ENCODE results near the gene GRAMD1B. TPM values are rescaled to one million over a fixed set of nuclear protein-coding genes. Genes with fewer than 3 reads are reported as not detected.
A peak's percentile ranks its signal among the peaks of the same experiment; 100 is the strongest.

Gene GRAMD1B
- total RNA-seq, 1 experiment from 2014 or later = 1.2 TPM

DNA sequence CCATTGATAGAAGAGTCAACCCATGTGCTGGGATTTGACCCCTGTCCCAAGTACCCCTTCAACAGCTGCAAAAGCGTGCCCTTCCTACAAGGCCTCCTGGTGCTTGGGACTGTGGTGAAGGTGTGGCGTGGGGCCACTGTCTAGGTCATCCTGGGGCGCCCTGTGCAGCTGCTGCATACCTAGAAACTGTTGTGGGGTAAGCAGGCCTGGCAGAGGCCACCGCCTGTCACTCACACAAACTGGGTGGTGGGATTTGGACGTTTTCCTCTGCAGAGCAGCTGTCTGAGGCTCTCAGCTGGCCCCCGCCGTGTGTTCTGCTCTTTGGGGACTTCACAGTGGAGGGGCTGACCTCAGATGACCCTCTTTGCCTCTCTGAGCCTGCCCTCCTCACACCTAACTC, 154.7 kb downstream of the GRAMD1B start:
- intact Hi-C loops (cut with micrococcal nuclease; ENCODE audit: unreplicated experiment) = loop anchor here (10.0 kb wide), 1 partner anchor 230 kb away; no protein-coding TSS in a partner anchor
- H3K36me3 ChIP-seq (ENCODE audit: control insufficient read depth, insufficient read depth, low read length) = no peaks in the 10 kb centered on the region
- H3K4me3 ChIP-seq (ENCODE audit: low read depth, low read length) = no peak overlapping the region
- peaks cover 43% of the 10 kb centered on the region for H3K4me1 Mint-ChIP-seq (ENCODE audit: low read depth, unreplicated experiment)
- H3K4me3 Mint-ChIP-seq (ENCODE audit: unreplicated experiment) = no peak overlapping the region
- CTCF ChIA-PET = interaction anchor here (0.8 kb wide), 1 partner anchor 13 kb away, joined by 3 read pairs; no protein-coding TSS in a partner anchor
- H3K27me3 Mint-ChIP-seq (ENCODE audit: insufficient read depth, unreplicated experiment) = peaks cover 6% of the 10 kb centered on the region
- POLR2A ChIA-PET = no interaction called here
- H3K9me3 ChIP-seq = no peaks in the 10 kb centered on the region
- H3K27me3 ChIP-seq (replicated peaks; ENCODE audit: control insufficient read depth, insufficient read depth, low read length) = peaks cover 2% of the 10 kb centered on the region; the same call in 1 of the 2 replicates
- BruUV-seq (replicated peaks) = no TSS peak
- H3K36me3 Mint-ChIP-seq (ENCODE audit: insufficient read depth, unreplicated experiment) = no peaks in the 10 kb centered on the region
- H3K27ac Mint-ChIP-seq (ENCODE audit: unreplicated experiment) = no peak overlapping the region
- peaks cover 53% of the 10 kb centered on the region for H3K4me1 ChIP-seq
- DNase-seq = no peak
- TF ChIP-seq CTCF (IDR thresholded peaks at IDR 0.05; ENCODE audit: insufficient read depth in 1 of 2, low read depth in 1 of 2, low read length in 1 of 2, severe bottlenecking in 1 of 2, unreplicated experiment in 1 of 2) = no peak
- H3K9me3 Mint-ChIP-seq (ENCODE audit: unreplicated experiment) = no peaks in the 10 kb centered on the region

- no peak for DNase-seq
- peaks cover 42% of the 10 kb centered on the region for H3K4me1 Mint-ChIP-seq (ENCODE audit: low read depth, unreplicated experiment)
- no peak overlapping the region for H3K4me3 ChIP-seq (ENCODE audit: low read depth, low read length)
- H3K9me3 ChIP-seq = no peaks in the 10 kb centered on the region
- H3K4me1 ChIP-seq = peaks cover 53% of the 10 kb centered on the region
- no peak overlapping the region for H3K4me3 Mint-ChIP-seq (ENCODE audit: unreplicated experiment)
- TF ChIP-seq CTCF (IDR thresholded peaks at IDR 0.05; ENCODE audit: insufficient read depth in 1 of 2, low read depth in 1 of 2, low read length in 1 of 2, severe bottlenecking in 1 of 2, unreplicated experiment in 1 of 2) = no peak
- H3K27me3 Mint-ChIP-seq (ENCODE audit: insufficient read depth, unreplicated experiment) = peaks cover 5% of the 10 kb centered on the region
- H3K9me3 Mint-ChIP-seq (ENCODE audit: unreplicated experiment) = no peaks in the 10 kb centered on the region
- intact Hi-C loops (cut with micrococcal nuclease; ENCODE audit: unreplicated experiment) = loop anchor here (10.0 kb wide), 1 partner anchor 230 kb away; no protein-coding TSS in a partner anchor
- H3K36me3 Mint-ChIP-seq (ENCODE audit: insufficient read depth, unreplicated experiment) = no peaks in the 10 kb centered on the region
- CTCF ChIA-PET = interaction anchor here (0.8 kb wide), 1 partner anchor 12 kb away, joined by 3 read pairs; no protein-coding TSS in a partner anchor
- POLR2A ChIA-PET = no interaction called here
- no TSS peak for BruUV-seq (replicated peaks)
- peaks cover 2% of the 10 kb centered on the region; the same call in 1 of the 2 replicates for H3K27me3 ChIP-seq (replicated peaks; ENCODE audit: control insufficient read depth, insufficient read depth, low read length)
- no peaks in the 10 kb centered on the region for H3K36me3 ChIP-seq (ENCODE audit: control insufficient read depth, insufficient read depth, low read length)
- H3K27ac Mint-ChIP-seq (ENCODE audit: unreplicated experiment) = no peak overlapping the region
These were observed 155.1 kb downstream of the GRAMD1B start for GRCh38 chr11:123585206-123585605.

- Histone ChIP-seq H3K27me3 (replicated peaks; ENCODE audit: control insufficient read depth, insufficient read depth, low read length) (peaks cover 2% of the 10 kb centered on the region; the same call in 1 of the 2 replicates), H3K36me3 (ENCODE audit: control insufficient read depth, insufficient read depth, low read length) (no peaks in the 10 kb centered on the region), H3K4me3 (ENCODE audit: low read depth, low read length) (no peak overlapping the region), H3K9me3 (no peaks in the 10 kb centered on the region), H3K4me1 (peaks cover 53% of the 10 kb centered on the region)
- H3K27ac Mint-ChIP-seq (ENCODE audit: unreplicated experiment) = peak overlapping the region; percentile 4
- ChIA-PET CTCF (interaction anchor here (0.8 kb wide), 1 partner anchor 12 kb away, joined by 3 read pairs; no protein-coding TSS in a partner anchor), POLR2A (no interaction called here)
- TF ChIP-seq CTCF (IDR thresholded peaks at IDR 0.05; ENCODE audit: insufficient read depth in 1 of 2, low read depth in 1 of 2, low read length in 1 of 2, severe bottlenecking in 1 of 2, unreplicated experiment in 1 of 2) = no peak
- H3K4me1 Mint-ChIP-seq (ENCODE audit: low read depth, unreplicated experiment) = peaks cover 37% of the 10 kb centered on the region
- DNase-seq = no peak
- BruUV-seq (replicated peaks) = no TSS peak
- H3K36me3 Mint-ChIP-seq (ENCODE audit: insufficient read depth, unreplicated experiment) = no peaks in the 10 kb centered on the region
- H3K4me3 Mint-ChIP-seq (ENCODE audit: unreplicated experiment) = no peak overlapping the region
- intact Hi-C loops (cut with micrococcal nuclease; ENCODE audit: unreplicated experiment) = loop anchor here (10.0 kb wide), 1 partner anchor 229 kb away; no protein-coding TSS in a partner anchor
- peaks cover 3% of the 10 kb centered on the region for H3K27me3 Mint-ChIP-seq (ENCODE audit: insufficient read depth, unreplicated experiment)
- H3K9me3 Mint-ChIP-seq (ENCODE audit: unreplicated experiment) = no peaks in the 10 kb centered on the region
These were observed 155.6 kb downstream of the GRAMD1B start for GRCh38 chr11:123585706-123586105.

Data from Caco-2 (cell line).